GM12874 (cell line): Measurements from ENCODE around the gene GLG1.

Experiments used
- TF ChIP-seq, protein P1 (sequence below): IDR thresholded peaks from 2 replicates; pipeline ENCODE4 v1.5.1; 2011; ENCODE audit warnings: low read depth, mild to moderate bottlenecking, control low read depth, low read length, moderate library complexity; ENCODE audit not compliant: insufficient read depth

The GLG1 gene

DNA sequence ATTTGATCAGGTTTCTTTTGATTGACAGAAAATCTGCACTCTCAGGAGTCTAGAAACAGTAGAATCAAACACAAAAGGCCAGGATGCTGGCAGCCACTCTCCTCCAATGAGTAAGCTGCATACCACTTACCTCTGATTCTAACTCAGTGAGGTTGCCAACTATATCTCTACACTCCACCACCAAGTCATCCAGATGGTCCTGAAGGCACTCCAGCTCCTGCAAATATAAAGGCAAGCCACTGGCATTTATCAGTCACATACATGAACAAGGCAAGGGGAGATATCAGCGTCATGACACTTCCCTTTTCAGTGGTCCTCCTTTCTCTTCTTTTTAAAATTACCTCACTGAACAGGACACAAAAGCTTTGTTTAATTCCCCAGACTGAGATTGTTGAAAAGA, 132.5 kb downstream of the GLG1 start:
- TF ChIP-seq, protein P1, sequence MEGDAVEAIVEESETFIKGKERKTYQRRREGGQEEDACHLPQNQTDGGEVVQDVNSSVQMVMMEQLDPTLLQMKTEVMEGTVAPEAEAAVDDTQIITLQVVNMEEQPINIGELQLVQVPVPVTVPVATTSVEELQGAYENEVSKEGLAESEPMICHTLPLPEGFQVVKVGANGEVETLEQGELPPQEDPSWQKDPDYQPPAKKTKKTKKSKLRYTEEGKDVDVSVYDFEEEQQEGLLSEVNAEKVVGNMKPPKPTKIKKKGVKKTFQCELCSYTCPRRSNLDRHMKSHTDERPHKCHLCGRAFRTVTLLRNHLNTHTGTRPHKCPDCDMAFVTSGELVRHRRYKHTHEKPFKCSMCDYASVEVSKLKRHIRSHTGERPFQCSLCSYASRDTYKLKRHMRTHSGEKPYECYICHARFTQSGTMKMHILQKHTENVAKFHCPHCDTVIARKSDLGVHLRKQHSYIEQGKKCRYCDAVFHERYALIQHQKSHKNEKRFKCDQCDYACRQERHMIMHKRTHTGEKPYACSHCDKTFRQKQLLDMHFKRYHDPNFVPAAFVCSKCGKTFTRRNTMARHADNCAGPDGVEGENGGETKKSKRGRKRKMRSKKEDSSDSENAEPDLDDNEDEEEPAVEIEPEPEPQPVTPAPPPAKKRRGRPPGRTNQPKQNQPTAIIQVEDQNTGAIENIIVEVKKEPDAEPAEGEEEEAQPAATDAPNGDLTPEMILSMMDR: no peak

DNA sequence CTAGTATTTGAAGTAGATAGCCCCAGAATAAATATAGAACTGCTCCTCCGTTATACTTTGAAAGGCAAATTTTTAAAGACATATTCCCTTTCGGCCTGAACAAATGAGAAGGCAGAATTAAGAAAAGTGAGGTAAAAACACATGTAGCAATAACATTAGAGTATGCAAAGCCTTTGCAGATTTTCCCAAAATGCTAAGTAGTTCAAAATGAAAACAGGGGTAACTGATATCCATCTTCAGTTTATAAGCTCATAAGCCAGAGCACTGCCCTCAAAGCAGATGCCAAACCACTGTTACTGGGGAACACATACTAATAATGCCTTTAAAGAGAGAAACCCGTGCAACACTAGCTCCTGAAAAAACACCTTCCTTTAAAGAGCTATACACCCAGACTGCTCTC, 134.4 kb downstream of the GLG1 start:
- TF ChIP-seq, protein P1: no peak

DNA sequence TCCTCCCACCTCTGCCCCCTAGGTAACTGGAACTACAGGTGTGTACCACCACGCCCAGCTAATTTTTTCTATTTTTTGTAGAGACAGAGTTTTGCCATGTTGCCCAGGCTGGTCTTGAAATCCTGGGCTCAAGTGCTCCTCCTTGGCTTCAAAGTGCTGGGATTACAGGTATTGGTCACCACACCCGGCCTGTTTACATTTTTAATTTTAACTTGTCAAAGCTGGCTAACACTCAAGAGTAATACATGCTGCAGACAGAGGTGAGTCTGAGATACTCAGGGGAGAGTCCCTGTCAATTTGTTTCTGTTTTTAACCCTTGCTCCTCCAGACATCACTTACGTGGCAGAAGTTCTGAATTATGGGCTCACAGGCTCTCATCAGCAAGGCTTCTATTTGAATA, 134.9 kb downstream of the GLG1 start:
- TF ChIP-seq, protein P1: no peak

DNA sequence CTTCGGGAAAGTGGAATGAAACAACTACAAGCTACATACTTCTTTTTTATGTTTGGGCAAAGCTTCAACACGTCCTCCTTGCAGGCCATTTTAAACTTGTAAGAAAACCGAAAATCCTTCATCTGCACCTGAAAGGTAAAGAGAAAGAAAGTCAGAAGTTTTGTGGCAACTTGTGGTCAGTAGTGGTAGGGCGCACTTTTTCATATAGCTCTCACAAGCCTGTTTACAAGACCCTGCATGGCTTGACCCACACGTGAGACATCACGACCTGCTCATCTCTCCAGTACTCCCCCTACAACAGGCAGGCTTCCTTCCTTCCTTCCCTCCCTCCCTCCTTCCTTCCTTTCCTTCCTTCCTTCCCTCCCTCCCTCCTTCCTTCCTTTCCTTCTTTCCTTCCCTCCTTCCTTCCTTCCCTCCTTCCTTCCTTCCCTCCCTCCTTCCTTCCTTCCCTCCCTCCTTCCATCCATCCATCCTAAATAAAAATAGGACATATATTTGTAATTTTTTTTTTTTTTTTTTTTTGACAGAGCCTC, 136.9 kb downstream of the GLG1 start:
- TF ChIP-seq, protein P1: no peak

DNA sequence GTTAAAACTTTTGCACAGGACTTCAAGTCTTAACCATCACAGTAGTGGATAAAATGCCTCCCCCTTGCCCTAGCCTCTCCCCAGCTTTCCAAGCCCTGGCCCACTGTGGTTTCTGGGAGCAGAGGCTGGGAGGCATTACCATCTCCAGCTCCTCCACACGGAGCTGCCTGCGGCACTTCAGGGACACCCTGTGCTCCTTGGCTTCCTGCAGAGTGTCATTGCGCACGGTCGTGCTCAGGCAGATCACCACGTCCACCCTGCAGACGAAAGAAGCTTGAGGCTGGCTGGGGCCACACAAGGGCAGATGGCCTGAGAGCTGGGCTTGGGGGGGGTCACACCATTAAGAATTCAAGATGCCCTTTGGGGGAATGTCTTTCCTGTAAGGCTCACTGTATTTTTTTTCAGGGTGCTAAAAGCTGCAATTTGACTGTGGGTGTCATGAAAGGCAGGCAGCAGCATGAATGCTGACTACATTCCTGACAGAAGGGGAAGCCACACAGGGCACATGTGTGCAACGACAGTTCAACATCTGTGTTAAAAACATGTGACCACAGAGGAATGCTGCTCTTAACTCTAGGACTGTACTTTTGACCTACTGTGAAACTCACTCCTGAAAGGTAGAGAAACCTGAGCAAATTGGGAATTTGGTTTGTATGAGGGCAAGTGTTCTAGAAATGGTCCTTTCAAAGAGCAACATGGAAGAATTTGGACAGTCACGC, 137.9 kb downstream of the GLG1 start:
- TF ChIP-seq, protein P1: no peak

DNA sequence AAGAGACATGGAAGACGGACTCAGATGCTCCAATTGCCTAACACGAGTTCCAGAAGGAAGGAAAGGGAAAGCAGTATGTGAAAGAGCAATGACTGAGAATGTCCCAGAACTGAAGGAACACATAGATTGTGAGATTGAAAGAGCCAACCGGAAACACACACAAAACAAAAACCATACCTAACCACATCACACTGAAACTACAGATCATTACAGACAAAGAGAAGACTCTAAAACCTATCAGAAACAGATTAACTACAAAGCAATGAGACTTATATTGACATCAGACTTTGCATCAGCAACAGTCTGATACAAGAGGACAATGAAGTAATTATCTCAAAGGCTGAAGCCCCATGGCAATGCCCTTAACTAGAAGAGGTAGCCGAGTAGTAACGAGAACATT, 140.0 kb downstream of the GLG1 start:
- TF ChIP-seq, protein P1: no peak

DNA sequence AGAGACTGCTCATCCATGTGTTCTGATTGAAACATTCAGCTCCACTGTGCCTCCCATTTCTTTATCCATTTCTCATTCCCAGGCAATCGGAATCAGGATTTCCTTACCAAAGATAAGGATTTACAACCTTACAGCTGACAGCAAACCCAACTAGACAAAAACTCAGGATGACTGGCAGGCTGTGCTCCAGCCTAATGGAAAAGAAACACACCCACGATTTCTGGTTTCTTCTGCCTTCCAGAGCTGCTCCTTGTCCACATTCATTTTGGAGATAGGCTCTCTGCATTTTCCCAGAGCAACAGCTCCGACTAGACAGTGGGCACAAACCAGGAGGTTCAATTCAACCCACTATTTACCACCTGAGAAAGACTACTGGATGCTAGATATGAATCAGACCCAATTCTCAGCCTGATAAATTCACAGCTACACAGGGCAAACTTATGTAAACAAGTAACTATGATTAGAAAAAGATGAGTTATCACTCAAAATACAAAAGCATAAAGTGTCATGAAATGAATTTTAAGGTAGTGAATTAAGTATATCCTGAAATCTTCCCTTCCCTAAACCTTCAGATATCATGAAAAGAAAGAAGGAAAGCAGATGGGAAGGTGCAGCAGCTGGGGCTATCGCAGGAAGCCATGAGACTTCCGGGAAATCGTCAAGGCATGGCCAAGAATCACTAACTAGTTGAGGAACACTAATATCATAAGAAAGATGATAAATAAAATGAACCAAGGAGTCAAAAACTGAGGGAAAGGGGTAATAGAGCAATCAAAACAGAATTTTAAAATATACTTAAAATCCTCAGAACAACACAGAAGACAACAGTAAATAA, 140.8 kb downstream of the GLG1 start:
- TF ChIP-seq, protein P1: no peak
